GM18507 (cell line): ENCODE data around the gene LPAR1.

Source experiments
- DNase-seq: peaks from one replicate; pipeline ENCODE4 v3.0.0; 2011; ENCODE audit warnings: low read depth; ENCODE audit not compliant: insufficient read length; ENCODE audit errors: extremely low spot score
- FAIRE-seq: peaks from 2 replicates; lab custom pipeline; 2011; peaks lifted over from hg19 to GRCh38; lab: Jason Lieb, UNC

LPAR1 gene

GRCh38 chr9:111039231-111039906 is 1.1 kb upstream of the LPAR1 start:
- peak; percentile 89 for FAIRE-seq
- DNase-seq, result no peak

GRCh38 chr9:111037708-111038330 is 451 bp downstream of the LPAR1 start:
- FAIRE-seq (no peak), DNase-seq (no peak)

- DNase-seq (no peak), FAIRE-seq (no peak)
These were observed 938 bp downstream of the LPAR1 start for GRCh38 chr9:111037356-111037707.

- DNase-seq (no peak), FAIRE-seq (no peak)
These were observed 1.3 kb downstream of the LPAR1 start for GRCh38 chr9:111036946-111037345.

GRCh38 chr9:111036429-111036789 is 1.9 kb downstream of the LPAR1 start:
- DNase-seq (no peak), FAIRE-seq (no peak)

GRCh38 chr9:111035543-111036428 is 2.5 kb downstream of the LPAR1 start:
- DNase-seq, result no peak
- FAIRE-seq, result no peak

- FAIRE-seq (no peak), DNase-seq (no peak)
These were observed 3.3 kb downstream of the LPAR1 start for GRCh38 chr9:111034898-111035539.

GRCh38 chr9:111034170-111034897 is 3.9 kb downstream of the LPAR1 start:
- no peak for DNase-seq
- FAIRE-seq, result no peak

- DNase-seq (no peak), FAIRE-seq (no peak)
These were observed 7.8 kb downstream of the LPAR1 start for GRCh38 chr9:111030492-111030891.

- no peak for FAIRE-seq
- no peak for DNase-seq
These were observed 9.0 kb downstream of the LPAR1 start for GRCh38 chr9:111029260-111029659.

GRCh38 chr9:111027798-111028197 is 10.5 kb downstream of the LPAR1 start:
- no peak for FAIRE-seq
- DNase-seq, result no peak

GRCh38 chr9:111023128-111023527 is 15.1 kb downstream of the LPAR1 start:
- no peak for DNase-seq

GRCh38 chr9:111020594-111020993 is 17.7 kb downstream of the LPAR1 start:
- DNase-seq (no peak), FAIRE-seq (no peak)

More at GRCh38 chr9:111023128-111023527, 15.1 kb downstream of the LPAR1 start:
- no peak for FAIRE-seq

GRCh38 chr9:111016426-111017045 is 21.7 kb downstream of the LPAR1 start:
- DNase-seq (no peak), FAIRE-seq (no peak)

GRCh38 chr9:111016016-111016415 is 22.3 kb downstream of the LPAR1 start:
- FAIRE-seq (no peak), DNase-seq (no peak)

- FAIRE-seq (no peak), DNase-seq (no peak)
These were observed 24.6 kb downstream of the LPAR1 start for GRCh38 chr9:111013707-111014106.

GRCh38 chr9:111013250-111013649 is 25.0 kb downstream of the LPAR1 start:
- FAIRE-seq (no peak), DNase-seq (no peak)

GRCh38 chr9:111008158-111009075 is 29.9 kb downstream of the LPAR1 start:
- no peak for DNase-seq

More at GRCh38 chr9:111008158-111009075, 29.9 kb downstream of the LPAR1 start:
- FAIRE-seq, result no peak
